ENCODE measurements around the gene CEP128.

The CEP128 gene

GRCh38 chr14:80941241-80942185, at the start of gene CEP128:
Gene CEP128 (minus strand): TSS chr14:80941738.
- Histone ChIP-seq H3K4me1 (ENCODE audit: control insufficient read depth, insufficient read depth, low read length) (peaks cover 9% of the 10 kb centered on the region; the same call in 1 of the 2 replicates), H3K9me3 (ENCODE audit: control insufficient read depth, insufficient read depth, low read depth, low read length) (no peaks in the 10 kb centered on the region), H3K36me3 (ENCODE audit: control insufficient read depth, insufficient read depth, low read length) (0 out of 2 replicates have a peak, but pooled peaks cover 4% of the 10 kb centered on the region), H3K27me3 (ENCODE audit: control insufficient read depth, insufficient read depth, low read length) (no peaks in the 10 kb centered on the region), H3K4me3 (ENCODE audit: low read depth, low read length) (peak within 1 kb of the TSS; percentile 81), H3K9ac (ENCODE audit: low read length) (peak within 1 kb of the TSS; percentile 28), H3K27ac (ENCODE audit: low read depth, low read length) (no peak within 1 kb of the TSS)

GRCh38 chr14:80988735-80989429, 47.3 kb upstream of the CEP128 start:
- no peaks in the 10 kb centered on the region for H3K27me3 ChIP-seq (ENCODE audit: control insufficient read depth, insufficient read depth, low read length)
- H3K36me3 ChIP-seq (ENCODE audit: control insufficient read depth, insufficient read depth, low read length) = no peaks in the 10 kb centered on the region
- no peak overlapping the region for H3K9ac ChIP-seq (ENCODE audit: low read length)
- no peak overlapping the region for H3K27ac ChIP-seq (ENCODE audit: low read depth, low read length)
- H3K4me1 ChIP-seq (ENCODE audit: control insufficient read depth, insufficient read depth, low read length) = no peaks in the 10 kb centered on the region
- no peaks in the 10 kb centered on the region for H3K9me3 ChIP-seq (ENCODE audit: control insufficient read depth, insufficient read depth, low read depth, low read length)
- no peak overlapping the region for H3K4me3 ChIP-seq (ENCODE audit: low read depth, low read length)

GRCh38 chr14:80988192-80988591, 46.7 kb upstream of the CEP128 start:
- Histone ChIP-seq H3K27ac (ENCODE audit: low read depth, low read length) (no peak overlapping the region), H3K4me3 (ENCODE audit: low read depth, low read length) (no peak overlapping the region), H3K4me1 (ENCODE audit: control insufficient read depth, insufficient read depth, low read length) (no peaks in the 10 kb centered on the region), H3K27me3 (ENCODE audit: control insufficient read depth, insufficient read depth, low read length) (no peaks in the 10 kb centered on the region), H3K36me3 (ENCODE audit: control insufficient read depth, insufficient read depth, low read length) (no peaks in the 10 kb centered on the region), H3K9me3 (ENCODE audit: control insufficient read depth, insufficient read depth, low read depth, low read length) (no peaks in the 10 kb centered on the region), H3K9ac (ENCODE audit: low read length) (no peak overlapping the region)

GRCh38 chr14:80987235-80988032, 45.9 kb upstream of the CEP128 start:
- H3K36me3 ChIP-seq (ENCODE audit: control insufficient read depth, insufficient read depth, low read length) = no peaks in the 10 kb centered on the region
- H3K4me1 ChIP-seq (ENCODE audit: control insufficient read depth, insufficient read depth, low read length) = no peaks in the 10 kb centered on the region
- no peak overlapping the region for H3K27ac ChIP-seq (ENCODE audit: low read depth, low read length)
- no peaks in the 10 kb centered on the region for H3K9me3 ChIP-seq (ENCODE audit: control insufficient read depth, insufficient read depth, low read depth, low read length)
- no peaks in the 10 kb centered on the region for H3K27me3 ChIP-seq (ENCODE audit: control insufficient read depth, insufficient read depth, low read length)
- no peak overlapping the region for H3K9ac ChIP-seq (ENCODE audit: low read length)
- H3K4me3 ChIP-seq (ENCODE audit: low read depth, low read length) = no peak overlapping the region

GRCh38 chr14:80982711-80983110, 41.2 kb upstream of the CEP128 start:
- no peaks in the 10 kb centered on the region for H3K36me3 ChIP-seq (ENCODE audit: control insufficient read depth, insufficient read depth, low read length)
- H3K4me3 ChIP-seq (ENCODE audit: low read depth, low read length) = no peak overlapping the region
- H3K27me3 ChIP-seq (ENCODE audit: control insufficient read depth, insufficient read depth, low read length) = no peaks in the 10 kb centered on the region
- H3K9ac ChIP-seq (ENCODE audit: low read length) = no peak overlapping the region
- H3K4me1 ChIP-seq (ENCODE audit: control insufficient read depth, insufficient read depth, low read length) = no peaks in the 10 kb centered on the region
- H3K27ac ChIP-seq (ENCODE audit: low read depth, low read length) = no peak overlapping the region
- no peaks in the 10 kb centered on the region for H3K9me3 ChIP-seq (ENCODE audit: control insufficient read depth, insufficient read depth, low read depth, low read length)

GRCh38 chr14:80981673-80982072, 40.1 kb upstream of the CEP128 start:
- Histone ChIP-seq H3K9me3 (ENCODE audit: control insufficient read depth, insufficient read depth, low read depth, low read length) (no peaks in the 10 kb centered on the region), H3K9ac (ENCODE audit: low read length) (no peak overlapping the region), H3K4me1 (ENCODE audit: control insufficient read depth, insufficient read depth, low read length) (no peaks in the 10 kb centered on the region), H3K27ac (ENCODE audit: low read depth, low read length) (no peak overlapping the region), H3K36me3 (ENCODE audit: control insufficient read depth, insufficient read depth, low read length) (no peaks in the 10 kb centered on the region), H3K27me3 (ENCODE audit: control insufficient read depth, insufficient read depth, low read length) (no peaks in the 10 kb centered on the region), H3K4me3 (ENCODE audit: low read depth, low read length) (no peak overlapping the region)

- H3K36me3 ChIP-seq (ENCODE audit: control insufficient read depth, insufficient read depth, low read length) = no peaks in the 10 kb centered on the region
- no peaks in the 10 kb centered on the region for H3K27me3 ChIP-seq (ENCODE audit: control insufficient read depth, insufficient read depth, low read length)
- H3K9me3 ChIP-seq (ENCODE audit: control insufficient read depth, insufficient read depth, low read depth, low read length) = no peaks in the 10 kb centered on the region
- no peak overlapping the region for H3K27ac ChIP-seq (ENCODE audit: low read depth, low read length)
- no peak overlapping the region for H3K9ac ChIP-seq (ENCODE audit: low read length)
- H3K4me3 ChIP-seq (ENCODE audit: low read depth, low read length) = no peak overlapping the region
- H3K4me1 ChIP-seq (ENCODE audit: control insufficient read depth, insufficient read depth, low read length) = no peaks in the 10 kb centered on the region
Measured at GRCh38 chr14:80981156-80981555, 39.6 kb upstream of the CEP128 start.

- Histone ChIP-seq H3K9ac (ENCODE audit: low read length) (no peak overlapping the region), H3K36me3 (ENCODE audit: control insufficient read depth, insufficient read depth, low read length) (no peaks in the 10 kb centered on the region), H3K4me3 (ENCODE audit: low read depth, low read length) (no peak overlapping the region), H3K27me3 (ENCODE audit: control insufficient read depth, insufficient read depth, low read length) (no peaks in the 10 kb centered on the region), H3K9me3 (ENCODE audit: control insufficient read depth, insufficient read depth, low read depth, low read length) (no peaks in the 10 kb centered on the region), H3K4me1 (ENCODE audit: control insufficient read depth, insufficient read depth, low read length) (no peaks in the 10 kb centered on the region), H3K27ac (ENCODE audit: low read depth, low read length) (no peak overlapping the region)
Measured at GRCh38 chr14:80979951-80980350, 38.4 kb upstream of the CEP128 start.

- Histone ChIP-seq H3K4me1 (ENCODE audit: control insufficient read depth, insufficient read depth, low read length) (no peaks in the 10 kb centered on the region), H3K27ac (ENCODE audit: low read depth, low read length) (no peak overlapping the region), H3K9me3 (ENCODE audit: control insufficient read depth, insufficient read depth, low read depth, low read length) (no peaks in the 10 kb centered on the region), H3K9ac (ENCODE audit: low read length) (no peak overlapping the region), H3K4me3 (ENCODE audit: low read depth, low read length) (no peak overlapping the region), H3K36me3 (ENCODE audit: control insufficient read depth, insufficient read depth, low read length) (no peaks in the 10 kb centered on the region), H3K27me3 (ENCODE audit: control insufficient read depth, insufficient read depth, low read length) (no peaks in the 10 kb centered on the region)
Measured at GRCh38 chr14:80978403-80978802, 36.9 kb upstream of the CEP128 start.

GRCh38 chr14:80977221-80977620, 35.7 kb upstream of the CEP128 start:
- Histone ChIP-seq H3K9ac (ENCODE audit: low read length) (no peak overlapping the region), H3K27me3 (ENCODE audit: control insufficient read depth, insufficient read depth, low read length) (no peaks in the 10 kb centered on the region), H3K4me1 (ENCODE audit: control insufficient read depth, insufficient read depth, low read length) (no peaks in the 10 kb centered on the region), H3K36me3 (ENCODE audit: control insufficient read depth, insufficient read depth, low read length) (no peaks in the 10 kb centered on the region), H3K4me3 (ENCODE audit: low read depth, low read length) (no peak overlapping the region), H3K9me3 (ENCODE audit: control insufficient read depth, insufficient read depth, low read depth, low read length) (no peaks in the 10 kb centered on the region), H3K27ac (ENCODE audit: low read depth, low read length) (no peak overlapping the region)
